H1 (cell line): Measurements from ENCODE around the gene PRRC2C. TPM values are rescaled to one million over a fixed set of nuclear protein-coding genes. Genes with fewer than 3 reads are reported as not detected.

Source experiments
- CTCF ChIA-PET: fragments of 300-600 bp; sonication (Branson Sonifier 250); formaldehyde crosslinking; loops from one replicate; lab custom pipeline; 2021; ENCODE audit not compliant: partially characterized antibody; lab: Charles Lee
- POLR2A ChIA-PET: fragments of 300-600 bp; sonication (Branson Sonifier 250); formaldehyde crosslinking; loops from one replicate; lab custom pipeline; 2021; ENCODE audit warnings: inconsistent platforms; ENCODE audit not compliant: partially characterized antibody; lab: Charles Lee
- DNase-seq, 2 experiments: peaks; one replicate each; pipeline versions ENCODE4 v3.0.0 to v3.0.0-alpha.2; 2010 to 2022; ENCODE audit warnings: low spot score in 2 of 2, low read depth in 1 of 2, mixed read lengths in 1 of 2
- FAIRE-seq: peaks from 2 replicates; lab custom pipeline; 2011; peaks lifted over from hg19 to GRCh38; lab: Jason Lieb, UNC
- H2AFZ ChIP-seq: 2 replicates; pipeline ENCODE4 v1.8.1; 2012; ENCODE audit warnings: low read length, inconsistent platforms
- H2AK5ac ChIP-seq: 2 replicates; pipeline ENCODE4 v1.6.1; 2013; ENCODE audit warnings: low read depth, low read length
- H2BK120ac ChIP-seq: replicated peaks from 2 replicates; pipeline ENCODE3; 2013; ENCODE audit warnings: low read depth, low read length, inconsistent platforms
- H2BK12ac ChIP-seq: 2 replicates; pipeline ENCODE4 v1.6.1; 2013; ENCODE audit warnings: low read depth, low read length
- H2BK15ac ChIP-seq: 2 replicates; pipeline ENCODE4 v1.6.1; 2013; ENCODE audit warnings: low read length
- H2BK20ac ChIP-seq: 2 replicates; pipeline ENCODE4 v1.6.1; 2013; ENCODE audit warnings: low read length
- H2BK5ac ChIP-seq: 2 replicates; pipeline ENCODE4 v1.6.1; 2013; ENCODE audit warnings: low read depth, low read length
- H3K14ac ChIP-seq: 2 replicates; pipeline ENCODE4 v1.6.1; 2013; ENCODE audit warnings: inconsistent platforms; ENCODE audit not compliant: insufficient read length
- H3K18ac ChIP-seq: 2 replicates; pipeline ENCODE4 v1.6.1; 2013; ENCODE audit warnings: low read length; ENCODE audit errors: extremely low read depth
- H3K23ac ChIP-seq: 2 replicates; pipeline ENCODE4 v1.6.1; 2013; ENCODE audit warnings: inconsistent platforms; ENCODE audit not compliant: insufficient read length
- H3K23me2 ChIP-seq: 2 replicates; pipeline ENCODE4 v1.6.1; 2013; ENCODE audit warnings: low read depth, low read length
- H3K27ac ChIP-seq: 2 replicates; pipeline ENCODE4 v1.6.1; 2011; ENCODE audit warnings: low read depth, low read length, inconsistent platforms
- H3K27me3 ChIP-seq, 4 experiments: replicated peaks in 1 of 4; 1 replicate in 1 of 4; 2 replicates in 3 of 4; pipeline versions ENCODE4 v1.6.1 to v1.8.1; 2011 to 2013; ENCODE audit warnings: low read length in 3 of 4, mild to moderate bottlenecking in 3 of 4, inconsistent platforms in 2 of 4, mixed read lengths in 2 of 4, moderate library complexity in 1 of 4; ENCODE audit not compliant: control insufficient read depth in 3 of 4, insufficient read depth in 3 of 4; ENCODE audit errors: extremely low read depth in 1 of 4
- H3K36me3 ChIP-seq, 4 experiments: 2 replicates each; pipeline versions ENCODE4 v1.6.1 to v1.8.1; 2011 to 2013; ENCODE audit warnings: mild to moderate bottlenecking in 4 of 4, low read length in 3 of 4, moderate library complexity in 2 of 4, control low read depth in 1 of 4, inconsistent platforms in 1 of 4; ENCODE audit not compliant: insufficient read depth in 4 of 4, control insufficient read depth in 2 of 4
- H3K4ac ChIP-seq: replicated peaks from 2 replicates; pipeline ENCODE3; 2013; ENCODE audit warnings: low read length, low read depth, mixed read lengths, inconsistent platforms; ENCODE audit not compliant: insufficient read length
- H3K4me1 ChIP-seq, 4 experiments: replicated peaks in 1 of 4; 1 replicate in 1 of 4; 2 replicates in 3 of 4; pipeline versions ENCODE4 v1.6.1 to v1.8.1; 2011 to 2013; ENCODE audit warnings: low read length in 3 of 4, inconsistent platforms in 2 of 4, mixed read lengths in 1 of 4; ENCODE audit not compliant: insufficient read depth in 4 of 4, control insufficient read depth in 3 of 4
- H3K4me2 ChIP-seq, 2 experiments: 2 replicates each; pipeline versions ENCODE4 v1.6.1 to v1.8.1; 2011 to 2013; ENCODE audit warnings: low read depth in 2 of 2, low read length in 2 of 2, control low read depth in 1 of 2, inconsistent platforms in 1 of 2, mild to moderate bottlenecking in 1 of 2; ENCODE audit not compliant: insufficient read depth in 1 of 2
- H3K4me3 ChIP-seq, 4 experiments: fragments of 200-600, 300-600 bp in 1 of 4; sonication (generic), shearing (Covaris generic), sonication (Bioruptor Twin) in 1 of 4; 2 replicates each; pipeline versions ENCODE4 v1.5.1 to v1.8.1; 2011 to 2016; ENCODE audit warnings: low read length in 4 of 4, low read depth in 3 of 4, control low read depth in 2 of 4, inconsistent platforms in 2 of 4, mild to moderate bottlenecking in 2 of 4, mixed read lengths in 1 of 4, moderate library complexity in 1 of 4; ENCODE audit not compliant: insufficient read depth in 2 of 4; ENCODE audit errors: extremely low read depth in 1 of 4
- H3K56ac ChIP-seq: replicated peaks from 2 replicates; pipeline ENCODE3; 2013; ENCODE audit warnings: low read depth, mild to moderate bottlenecking, mixed read lengths, low read length, inconsistent platforms; ENCODE audit not compliant: insufficient read length
- H3K79me1 ChIP-seq: 2 replicates; pipeline ENCODE4 v1.6.1; 2013; ENCODE audit warnings: low read depth, low read length, control low read depth
- H3K79me2 ChIP-seq, 2 experiments: 2 replicates each; pipeline versions ENCODE4 v1.6.1 to v1.8.1; 2012 to 2013; ENCODE audit warnings: low read length in 2 of 2, mild to moderate bottlenecking in 2 of 2, inconsistent platforms in 1 of 2; ENCODE audit not compliant: insufficient read depth in 2 of 2, control insufficient read depth in 1 of 2
- H3K9ac ChIP-seq, 4 experiments: replicated peaks in 1 of 4; 1 replicate in 1 of 4; 2 replicates in 3 of 4; pipeline versions ENCODE4 v1.6.1 to v1.8.1; 2011 to 2013; ENCODE audit warnings: low read depth in 3 of 4, low read length in 3 of 4, control low read depth in 2 of 4, mild to moderate bottlenecking in 2 of 4, moderate library complexity in 2 of 4, inconsistent platforms in 1 of 4; ENCODE audit errors: extremely low read depth in 1 of 4
- H3K9me3 ChIP-seq, 2 experiments: 2 replicates each; pipeline versions ENCODE4 v1.6.1 to v1.8.1; 2012 to 2013; ENCODE audit warnings: mild to moderate bottlenecking in 2 of 2, moderate library complexity in 2 of 2, control low read depth in 1 of 2, inconsistent platforms in 1 of 2, low read depth in 1 of 2, low read length in 1 of 2, mixed read lengths in 1 of 2; ENCODE audit not compliant: insufficient read depth in 2 of 2
- H4K20me1 ChIP-seq, 2 experiments: replicated peaks in 1 of 2; 2 replicates each; pipeline versions ENCODE3 to v1.8.1; 2011 to 2013; ENCODE audit warnings: inconsistent platforms in 2 of 2, low read length in 2 of 2, mild to moderate bottlenecking in 1 of 2; ENCODE audit not compliant: insufficient read depth in 2 of 2, control insufficient read depth in 1 of 2
- H4K5ac ChIP-seq: 2 replicates; pipeline ENCODE4 v1.6.1; 2013; ENCODE audit warnings: low read length, low read depth, mixed read lengths, inconsistent platforms; ENCODE audit not compliant: insufficient read length
- H4K8ac ChIP-seq: 2 replicates; pipeline ENCODE4 v1.8.0; 2013; ENCODE audit warnings: mild to moderate bottlenecking, moderate library complexity, low read length, inconsistent platforms; ENCODE audit not compliant: insufficient read depth; ENCODE audit errors: extremely low read depth
- H4K91ac ChIP-seq: replicated peaks from 2 replicates; pipeline ENCODE3; 2013; ENCODE audit warnings: low read length, mixed read lengths, inconsistent platforms; ENCODE audit not compliant: insufficient read length
- ASH2L ChIP-seq: fragments of 200-600, 300-600 bp; sonication (generic); IDR thresholded peaks from one replicate; pipeline ENCODE4 v1.7.1; 2017; ENCODE audit warnings: low read length
- BACH1 ChIP-seq: IDR thresholded peaks from 2 replicates; pipeline ENCODE4 v1.6.1; 2012; ENCODE audit warnings: low read length, improper control_type of control experiment
- CTCF ChIP-seq, 3 experiments: IDR thresholded peaks; 1 replicate in 2 of 3; 2 replicates in 1 of 3; pipeline versions ENCODE4 v1.5.1 to v1.6.1; 2011; ENCODE audit warnings: low read length in 3 of 3, mild to moderate bottlenecking in 3 of 3, inconsistent platforms in 2 of 3, low read depth in 1 of 3, moderate library complexity in 1 of 3; ENCODE audit not compliant: insufficient read depth in 1 of 3; ENCODE audit errors: control extremely low read depth in 1 of 3
- SIN3A ChIP-seq, 2 experiments: IDR thresholded peaks in 1 of 2; conservative IDR thresholded peaks in 1 of 2; 2 replicates each; pipeline ENCODE4 v1.6.1; 2011 to 2012; ENCODE audit warnings: low read length in 2 of 2, improper control_type of control experiment in 1 of 2, low read depth in 1 of 2, mild to moderate bottlenecking in 1 of 2
- SIX5 ChIP-seq: IDR thresholded peaks from 2 replicates; pipeline ENCODE4 v1.6.1; 2011; ENCODE audit warnings: mild to moderate bottlenecking, low read depth, low read length
- SP2 ChIP-seq: IDR thresholded peaks from 2 replicates; pipeline ENCODE4 v1.6.1; 2012; ENCODE audit warnings: mild to moderate bottlenecking, low read length, inconsistent platforms
- TAF1 ChIP-seq: IDR thresholded peaks from 2 replicates; pipeline ENCODE4 v1.6.1; 2011; ENCODE audit warnings: mild to moderate bottlenecking, low read depth, low read length
- TBP ChIP-seq: IDR thresholded peaks from 2 replicates; pipeline ENCODE4 v1.6.1; 2011; ENCODE audit warnings: low read depth, low read length, improper control_type of control experiment
- WGBS, 2 experiments: shearing (Covaris generic) in 1 of 2; methylation state at CpG; one replicate each; pipeline versions ENCODE4 v1.1.6 to v1.1.7; 2013 to 2015; ENCODE audit warnings: low lambda C conversion rate in 2 of 2, mixed read lengths in 2 of 2, inconsistent platforms in 1 of 2, low coverage in 1 of 2, missing lambda C conversion rate in 1 of 2; ENCODE audit not compliant: insufficient replicate concordance in 2 of 2, insufficient coverage in 1 of 2, insufficient read length in 1 of 2; ENCODE audit errors: extremely low coverage in 1 of 2, missing lambda C conversion rate in 1 of 2; 5-methylcytosine and 5-hydroxymethylcytosine counted together
- polyA plus RNA-seq, 7 experiments: library from polyadenylated mRNA; depleted of rRNA in 3 of 7; stranded (reverse) in 5 of 7; unstranded in 2 of 7; fragments of >200 nt in 5 of 7; fragments of 200-250 nt in 2 of 7; gene quantifications; 1 replicate in 5 of 7; 2 replicates in 1 of 7; 4 replicates in 1 of 7; pipeline versions ENCODE4 v1.2.1 to v1.2.3, GENCODE V29; 2011 to 2013; ENCODE audit warnings: missing spikeins in 2 of 7, mixed read lengths in 2 of 7
- total RNA-seq: library from RNA; stranded (reverse); fragmentation: NEBNext Ultra II Directional; extraction: Animal tissue kit (Norgen Biotek cat#: 25700); gene quantifications from 2 replicates; pipeline ENCODE4 v1.2.1, GENCODE V29; 2021

Gene PRRC2C
- total and polyA plus RNA-seq, 2 of the 8 experiments (the other 6 are each of a cell fraction or from before 2014, with no cell fraction given), result 125 to 264 TPM

- no peak overlapping the region for H3K4me3 ChIP-seq
- no peaks in the 10 kb centered on the region for H3K23me2 ChIP-seq
- FAIRE-seq (no peak), DNase-seq (no peak)
- H3K9ac ChIP-seq, result no peak overlapping the region; a peak in 1 of 7 replicates
- H3K79me2 ChIP-seq, result no peaks in the 10 kb centered on the region
- H3K4me1 ChIP-seq, result peaks cover 0 to 5% (median 2%) of the 10 kb centered on the region in 4 experiments; a peak in 1 of 7 replicates
- no peak overlapping the region for H3K4me2 ChIP-seq
- no peak overlapping the region for H3K27ac ChIP-seq
- TF ChIP-seq SIX5 (no peak), TAF1 (no peak), SIN3A (conservative IDR thresholded peaks at IDR 0.05 in 1 of 2, IDR thresholded peaks at IDR 0.05 in 1 of 2; ENCODE audit: low read depth in 1 of 2, low read length in 2 of 2) (no peak), SP2 (no peak), TBP (no peak), CTCF (IDR thresholded peaks at IDR 0.05; ENCODE audit: control extremely low read depth in 1 of 3, insufficient read depth in 1 of 3, low read depth in 1 of 3, low read length in 3 of 3) (no peak), BACH1 (no peak), ASH2L (no peak)
- no peak overlapping the region for H3K56ac ChIP-seq
- H2AFZ ChIP-seq, result peak overlapping the region; percentile 42; the same call in 1 of the 2 replicates
- H2BK20ac ChIP-seq, result 0 out of 2 replicates have a peak overlapping the region, but pooled peaks have one; percentile 61
- no peak overlapping the region for H2BK5ac ChIP-seq
- 91% methylated on average over 9 of the region's 9 CpGs; no CpG with 5 or more reads in 1 of the 2 experiments for WGBS, 2 experiments
- no peaks in the 10 kb centered on the region for H3K79me1 ChIP-seq
- H3K23ac ChIP-seq, result no peak overlapping the region
- H3K9me3 ChIP-seq, result no peaks in the 10 kb centered on the region
- POLR2A ChIA-PET, result interaction anchor here (1.3 kb wide), 1 partner anchor 28 kb away, joined by 3 read pairs; no protein-coding TSS in a partner anchor
- peak overlapping the region; percentile 46; the same call in 1 of the 2 replicates for H2BK12ac ChIP-seq
- no peak overlapping the region for H2BK120ac ChIP-seq
- H3K4ac ChIP-seq, result no peak overlapping the region
- H3K27me3 ChIP-seq, result no peaks in the 10 kb centered on the region
- peak overlapping the region; percentile 32; the same call in 1 of the 2 replicates for H3K18ac ChIP-seq
- H4K20me1 ChIP-seq, result no peaks in the 10 kb centered on the region
- peak overlapping the region; percentile 47 for H4K91ac ChIP-seq
- H2AK5ac ChIP-seq, result no peak overlapping the region
- H2BK15ac ChIP-seq, result no peak overlapping the region
- H4K8ac ChIP-seq, result no peak overlapping the region
- H3K36me3 ChIP-seq, result no peaks in the 10 kb centered on the region
- H4K5ac ChIP-seq, result no peak overlapping the region
- CTCF ChIA-PET, result interaction anchor here (0.9 to 6.8 kb wide), 4 partner anchors 9 to 26 kb away, joined by 3 to 42 read pairs (median 6); no protein-coding TSS in a partner anchor
- no peak overlapping the region for H3K14ac ChIP-seq
These were observed 138.5 kb downstream of the PRRC2C start for GRCh38 chr1:171623651-171624331.
